NAMALWA (cell line): ENCODE measurements around the gene TACC3.

Experiments
- DNase-seq: peaks from one replicate; pipeline ENCODE4 v3.0.0-alpha.2; 2015; ENCODE audit warnings: low spot score

TACC3 gene

DNA sequence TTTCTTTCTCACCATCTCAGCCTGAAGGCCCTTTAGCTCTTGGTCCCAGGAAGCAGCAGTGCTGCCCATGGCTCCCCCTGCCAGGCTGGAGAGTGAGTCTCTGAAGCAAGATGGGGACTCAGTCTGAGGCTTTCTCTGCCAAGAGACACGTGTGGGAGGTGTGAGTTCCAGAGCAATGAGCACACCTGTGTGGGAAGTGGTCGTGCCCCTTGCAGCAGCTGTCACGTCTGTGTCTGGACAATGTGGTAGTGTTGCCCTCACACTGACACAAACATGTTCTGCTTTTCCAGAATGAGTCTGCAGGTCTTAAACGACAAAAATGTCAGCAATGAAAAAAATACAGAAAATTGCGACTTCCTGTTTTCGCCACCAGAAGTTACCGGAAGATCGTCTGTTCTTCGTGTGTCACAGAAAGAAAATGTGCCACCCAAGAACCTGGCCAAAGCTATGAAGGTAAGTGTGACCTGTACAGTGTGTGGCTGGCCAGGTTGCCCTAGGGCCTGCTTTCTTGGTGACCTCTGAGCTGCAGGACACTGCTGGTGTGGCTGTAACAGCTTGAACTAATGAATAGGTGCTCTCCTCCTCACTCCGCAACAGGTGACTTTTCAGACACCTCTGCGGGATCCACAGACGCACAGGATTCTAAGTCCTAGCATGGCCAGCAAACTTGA is 1.9 kb downstream of the TACC3 start:
- peak; percentile 92 for DNase-seq

DNA sequence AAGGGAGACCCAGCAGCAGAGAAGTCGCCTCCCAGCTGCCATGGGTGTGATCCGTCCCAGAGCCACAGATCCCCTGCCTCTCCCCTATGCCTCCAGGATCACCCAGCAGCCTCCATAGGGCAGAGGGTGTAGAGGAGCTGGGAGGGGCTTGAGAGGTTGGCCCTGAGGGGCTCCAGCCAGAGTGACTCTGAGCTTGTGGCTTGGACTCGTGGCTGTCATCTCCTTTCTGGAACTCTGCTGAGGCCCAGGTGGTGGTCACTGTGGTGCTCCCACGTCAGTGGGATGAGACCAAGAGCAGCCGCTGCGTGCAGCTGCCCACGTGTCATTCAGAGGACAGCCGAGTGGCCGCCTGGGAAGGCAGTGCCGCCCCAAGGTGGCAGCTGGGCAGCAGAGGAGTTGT is 4.2 kb downstream of the TACC3 start:
- no peak for DNase-seq

DNA sequence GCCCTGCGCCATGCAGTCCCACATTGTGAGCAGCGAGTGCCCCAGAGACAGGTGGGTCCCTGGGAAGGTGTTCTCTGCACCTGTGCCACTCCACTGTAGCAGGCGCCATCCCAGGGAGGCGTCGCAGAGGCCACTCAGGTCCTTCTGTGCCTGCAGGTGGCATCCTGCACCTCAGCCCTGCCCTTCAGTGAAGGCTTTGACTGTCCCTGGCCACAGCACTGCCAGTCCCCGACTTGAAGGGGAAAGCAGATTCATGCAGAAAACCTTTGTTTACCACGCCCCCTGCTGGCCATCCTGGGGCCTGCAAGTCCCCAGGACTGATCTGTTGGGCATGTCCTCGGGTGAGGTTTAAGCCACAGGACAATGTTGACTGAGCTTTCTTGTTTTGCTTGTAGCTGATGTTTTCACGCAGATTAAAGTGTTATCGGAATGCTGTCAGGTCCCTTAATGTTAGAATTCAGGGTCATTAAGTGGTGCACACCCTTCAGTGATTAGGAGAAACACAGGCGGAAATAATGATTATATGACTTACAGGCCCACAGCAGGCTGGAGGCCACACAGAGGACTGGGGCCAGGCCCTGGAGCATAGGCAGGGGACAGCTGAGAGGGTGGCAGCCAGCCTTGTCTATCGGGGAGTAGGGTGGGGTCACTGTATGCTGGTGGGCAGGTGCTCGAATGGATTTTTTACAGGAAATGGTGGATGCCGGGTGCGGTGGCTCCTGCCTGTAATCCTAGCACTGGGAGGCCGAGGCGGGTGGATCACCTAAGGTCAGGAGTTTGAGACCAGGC is 5.0 kb downstream of the TACC3 start:
- DNase-seq = peak; percentile 90

DNA sequence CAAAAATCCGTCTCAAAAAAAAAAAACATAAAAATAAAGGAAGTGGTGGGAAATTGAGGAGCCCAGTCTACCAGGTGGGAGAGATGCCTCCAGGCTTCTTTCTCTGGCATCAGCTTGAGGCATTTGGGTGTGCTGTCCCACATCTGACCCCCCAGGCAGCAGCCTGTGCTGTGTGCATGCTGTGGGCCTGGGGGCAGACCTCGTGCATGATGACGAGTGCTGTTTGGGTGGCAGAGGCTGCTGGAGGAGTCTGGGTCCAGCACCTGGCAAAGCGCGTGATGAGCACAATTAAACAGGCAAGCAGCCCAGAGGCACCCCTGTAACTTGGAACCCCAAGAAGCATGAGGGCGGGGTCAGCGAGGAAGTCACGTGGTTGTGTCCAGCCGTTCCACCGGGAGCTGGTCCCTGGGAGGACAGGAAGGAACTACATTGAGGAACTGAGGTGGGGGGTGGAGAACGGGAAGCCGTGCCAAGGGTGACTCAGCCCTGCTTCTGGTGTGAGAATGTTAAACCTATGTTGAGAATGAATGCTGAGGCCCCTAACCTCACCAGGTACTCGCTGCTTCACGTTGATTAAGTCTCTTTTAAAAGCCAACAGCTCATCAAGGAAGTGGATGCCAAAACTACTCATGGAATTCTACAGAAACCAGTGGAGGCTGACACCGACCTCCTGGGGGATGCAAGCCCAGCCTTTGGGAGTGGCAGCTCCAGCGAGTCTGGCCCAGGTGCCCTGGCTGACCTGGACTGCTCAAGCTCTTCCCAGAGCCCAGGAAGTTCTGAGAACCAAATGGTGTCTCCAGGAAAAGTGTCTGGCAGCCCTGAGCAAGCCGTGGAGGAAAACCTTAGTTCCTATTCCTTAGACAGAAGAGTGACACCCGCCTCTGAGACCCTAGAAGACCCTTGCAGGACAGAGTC is 6.1 kb downstream of the TACC3 start:
- DNase-seq = no peak

DNA sequence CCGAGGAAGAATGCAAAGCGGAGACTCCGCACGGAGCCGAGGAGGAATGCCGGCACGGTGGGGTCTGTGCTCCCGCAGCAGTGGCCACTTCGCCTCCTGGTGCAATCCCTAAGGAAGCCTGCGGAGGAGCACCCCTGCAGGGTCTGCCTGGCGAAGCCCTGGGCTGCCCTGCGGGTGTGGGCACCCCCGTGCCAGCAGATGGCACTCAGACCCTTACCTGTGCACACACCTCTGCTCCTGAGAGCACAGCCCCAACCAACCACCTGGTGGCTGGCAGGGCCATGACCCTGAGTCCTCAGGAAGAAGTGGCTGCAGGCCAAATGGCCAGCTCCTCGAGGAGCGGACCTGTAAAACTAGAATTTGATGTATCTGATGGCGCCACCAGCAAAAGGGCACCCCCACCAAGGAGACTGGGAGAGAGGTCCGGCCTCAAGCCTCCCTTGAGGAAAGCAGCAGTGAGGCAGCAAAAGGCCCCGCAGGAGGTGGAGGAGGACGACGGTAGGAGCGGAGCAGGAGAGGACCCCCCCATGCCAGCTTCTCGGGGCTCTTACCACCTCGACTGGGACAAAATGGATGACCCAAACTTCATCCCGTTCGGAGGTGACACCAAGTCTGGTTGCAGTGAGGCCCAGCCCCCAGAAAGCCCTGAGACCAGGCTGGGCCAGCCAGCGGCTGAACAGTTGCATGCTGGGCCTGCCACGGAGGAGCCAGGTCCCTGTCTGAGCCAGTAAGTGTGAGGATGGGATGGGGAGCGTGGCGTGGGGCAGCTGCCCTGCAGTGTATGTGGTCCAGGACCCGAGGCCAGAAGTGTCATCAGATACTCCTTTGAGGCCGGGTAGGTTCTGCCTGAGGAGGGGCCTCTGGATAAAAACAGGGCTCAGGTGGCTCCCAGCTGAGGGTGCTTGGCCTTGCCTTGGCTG is 7.0 kb downstream of the TACC3 start:
- no peak for DNase-seq

DNA sequence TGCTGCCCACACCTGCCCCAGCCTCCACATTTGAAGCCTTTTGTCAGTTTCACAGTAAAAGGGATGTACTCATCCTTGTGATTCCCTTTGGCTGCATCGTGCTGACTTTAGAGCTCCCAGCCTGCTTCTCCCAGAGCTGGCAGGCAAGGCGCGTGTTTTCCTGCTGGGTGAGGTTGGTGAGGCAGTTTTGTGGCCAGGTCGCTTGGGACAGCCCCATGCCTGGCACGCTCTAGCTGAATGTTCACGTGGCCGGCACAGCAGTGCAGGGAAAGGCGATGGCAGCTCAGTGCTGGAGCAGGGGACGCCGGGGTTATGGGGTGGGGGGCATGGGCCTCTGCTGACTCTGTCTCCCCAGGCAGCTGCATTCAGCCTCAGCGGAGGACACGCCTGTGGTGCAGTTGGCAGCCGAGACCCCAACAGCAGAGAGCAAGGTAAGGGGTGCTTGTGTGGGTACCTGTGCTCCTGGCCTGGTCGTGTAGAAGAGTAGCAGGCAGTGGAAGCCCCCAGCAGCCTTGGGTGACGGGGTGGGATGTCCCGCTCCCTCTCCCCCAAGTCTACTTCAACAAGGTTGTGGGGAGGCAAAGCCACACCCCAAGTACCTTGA is 9.3 kb downstream of the TACC3 start:
- no peak for DNase-seq

DNA sequence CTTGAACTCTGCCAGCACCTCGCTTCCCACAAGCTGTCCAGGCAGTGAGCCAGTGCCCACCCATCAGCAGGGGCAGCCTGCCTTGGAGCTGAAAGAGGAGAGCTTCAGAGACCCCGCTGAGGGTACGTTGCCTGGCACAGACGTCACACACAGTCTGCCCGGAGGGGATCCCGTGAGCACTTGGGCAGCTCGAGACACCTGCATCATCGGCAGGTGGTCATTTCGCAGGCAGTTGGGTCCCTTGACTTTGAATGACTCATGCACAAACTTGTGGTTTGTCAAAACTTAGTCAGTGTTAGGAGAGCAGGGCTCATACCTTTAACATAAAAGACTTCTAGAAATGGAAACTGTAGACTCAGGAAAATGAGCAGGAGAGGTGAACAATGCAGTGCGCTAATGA is 9.9 kb downstream of the TACC3 start:
- no peak for DNase-seq

DNA sequence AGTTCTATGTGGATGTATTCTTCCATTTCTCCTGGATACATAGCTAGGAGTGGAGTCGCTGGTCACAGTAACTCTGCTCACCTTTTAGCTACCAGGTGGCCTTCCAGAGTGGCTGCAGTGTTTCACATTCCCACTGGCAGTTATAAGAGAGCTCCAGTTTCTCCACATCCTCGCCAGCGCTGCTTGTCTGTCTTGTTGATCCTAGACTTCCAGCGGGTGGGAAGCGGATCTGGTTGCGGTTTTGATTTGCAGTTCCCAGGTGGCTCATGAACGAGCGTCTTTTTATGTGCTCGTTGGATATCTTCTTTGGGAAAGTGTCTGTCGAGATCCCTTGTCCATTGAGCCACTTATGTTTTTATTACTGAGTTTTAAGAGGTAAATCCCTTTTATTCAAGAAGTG is 11.6 kb downstream of the TACC3 start:
- no peak for DNase-seq

DNA sequence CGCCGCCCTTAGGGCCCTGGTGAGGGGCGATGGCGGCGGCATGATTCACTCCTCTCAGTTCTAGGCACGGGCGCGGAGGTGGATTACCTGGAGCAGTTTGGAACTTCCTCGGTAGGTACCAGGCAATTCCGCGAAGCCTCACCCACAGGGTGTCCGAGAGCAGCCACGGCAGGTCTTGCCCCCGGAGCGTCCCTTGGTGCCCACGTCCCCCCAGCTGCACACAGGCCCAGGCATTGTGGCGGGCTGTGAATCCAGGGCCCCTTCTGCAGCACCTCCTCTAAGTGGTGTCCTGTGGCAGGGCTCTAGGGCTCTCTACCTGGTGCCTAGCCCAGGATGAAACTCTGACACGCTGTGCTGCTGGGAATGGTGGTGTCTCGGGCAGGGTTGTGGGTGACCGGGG is 13.9 kb downstream of the TACC3 start:
- no peak for DNase-seq

DNA sequence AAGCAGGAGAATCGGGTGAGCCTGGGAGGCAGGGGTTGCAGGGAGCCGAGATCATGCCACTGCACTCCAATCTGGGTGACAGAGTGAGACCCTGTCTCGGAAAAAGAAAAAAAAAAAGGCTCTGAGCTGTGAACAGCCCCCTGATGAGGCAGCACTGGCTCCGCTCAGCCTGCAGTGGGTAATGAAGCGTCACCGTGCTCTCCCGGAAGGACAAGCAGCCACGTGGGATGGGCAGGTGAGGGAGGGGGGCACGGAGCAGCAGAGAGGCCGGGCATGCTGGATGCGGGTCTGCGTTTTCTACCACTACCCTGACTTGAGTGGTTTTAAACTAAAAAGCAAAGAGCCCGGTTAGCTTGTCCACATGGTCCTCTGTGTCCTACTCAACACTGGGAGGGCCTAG is 15.5 kb downstream of the TACC3 start:
- DNase-seq = no peak

DNA sequence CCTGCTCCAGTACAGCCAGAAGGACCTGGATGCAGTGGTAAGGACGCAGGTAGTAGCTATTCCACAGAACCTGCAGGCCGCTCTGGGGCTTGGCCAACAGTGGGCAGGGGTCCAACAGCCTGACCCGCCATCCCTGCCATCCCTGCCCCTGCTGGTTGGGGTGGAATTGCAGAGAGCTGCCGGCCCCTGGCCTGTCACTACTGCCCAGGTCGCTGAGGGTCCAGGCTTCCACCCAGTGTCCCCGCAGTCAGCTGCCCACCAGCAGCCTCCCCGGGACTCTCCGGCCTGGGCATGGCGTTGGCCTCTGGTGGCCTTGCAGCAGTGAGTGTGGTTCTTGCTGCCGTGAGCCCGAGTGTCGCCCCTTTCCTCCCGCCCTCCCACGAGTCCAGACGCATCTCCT is 16.3 kb downstream of the TACC3 start:
- no peak for DNase-seq

DNA sequence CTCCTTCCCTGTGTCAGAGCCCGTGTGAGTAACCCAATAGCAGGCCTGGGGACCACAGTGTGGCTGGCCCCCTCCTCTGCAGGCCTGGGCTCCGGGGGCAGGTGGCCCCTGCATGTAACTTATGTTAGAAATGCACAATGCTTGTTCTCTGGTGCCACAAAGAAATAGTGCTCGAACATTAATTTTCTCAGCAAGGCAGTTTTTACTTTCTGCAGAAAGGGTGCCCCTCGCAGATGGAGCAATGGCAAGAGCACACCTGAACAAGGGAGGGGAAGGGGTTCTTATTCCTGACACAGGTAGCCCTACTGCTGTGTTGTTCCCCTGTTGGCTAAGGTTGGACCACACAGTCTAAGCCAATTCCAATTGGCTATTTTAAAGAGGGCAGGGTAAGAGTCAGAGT is 17.1 kb downstream of the TACC3 start:
- no peak for DNase-seq

DNA sequence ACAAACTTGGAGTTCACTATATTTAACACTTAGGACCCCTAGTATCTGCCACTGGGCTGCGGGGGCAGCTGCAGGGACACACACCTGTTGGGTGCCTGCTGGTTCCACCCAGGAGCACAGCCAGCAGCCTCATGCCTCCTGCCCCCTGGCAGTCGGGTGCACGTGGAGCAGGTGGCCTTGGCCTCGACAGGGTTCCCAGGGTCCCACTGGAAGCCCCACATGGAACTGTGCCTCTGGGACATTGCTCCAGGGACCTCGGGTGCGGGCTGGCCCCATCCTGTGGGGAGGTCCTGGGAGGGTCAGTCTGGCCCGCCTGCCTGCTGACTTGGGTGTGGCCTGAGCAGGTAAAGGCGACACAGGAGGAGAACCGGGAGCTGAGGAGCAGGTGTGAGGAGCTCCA is 18.0 kb downstream of the TACC3 start:
- DNase-seq = no peak

DNA sequence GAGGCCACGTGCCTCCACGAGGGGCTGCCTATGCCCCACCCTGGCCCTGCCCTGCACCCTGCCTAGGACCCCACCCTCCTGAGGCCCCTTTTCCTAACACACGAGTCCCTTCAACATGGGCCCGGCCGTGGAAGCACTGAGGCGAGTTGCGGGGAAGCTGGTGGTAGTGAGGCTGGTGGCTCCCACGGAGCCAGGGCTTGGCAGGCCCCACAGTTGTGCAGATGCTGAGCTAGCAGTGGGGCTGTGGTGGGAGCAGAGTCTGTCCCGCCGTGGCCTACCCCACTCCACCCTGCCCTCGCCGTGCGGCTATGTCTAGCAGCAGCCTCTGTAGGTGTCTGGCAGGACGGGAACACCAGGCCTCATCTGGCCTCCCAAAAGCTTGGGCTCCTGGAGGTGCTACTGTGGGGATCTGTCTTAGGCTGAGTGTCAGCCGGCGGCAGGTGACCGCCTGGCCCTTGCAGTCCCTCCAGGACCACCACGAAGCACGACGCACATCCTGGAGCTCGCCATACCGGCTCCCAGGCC is 18.8 kb downstream of the TACC3 start:
- no peak for DNase-seq

DNA sequence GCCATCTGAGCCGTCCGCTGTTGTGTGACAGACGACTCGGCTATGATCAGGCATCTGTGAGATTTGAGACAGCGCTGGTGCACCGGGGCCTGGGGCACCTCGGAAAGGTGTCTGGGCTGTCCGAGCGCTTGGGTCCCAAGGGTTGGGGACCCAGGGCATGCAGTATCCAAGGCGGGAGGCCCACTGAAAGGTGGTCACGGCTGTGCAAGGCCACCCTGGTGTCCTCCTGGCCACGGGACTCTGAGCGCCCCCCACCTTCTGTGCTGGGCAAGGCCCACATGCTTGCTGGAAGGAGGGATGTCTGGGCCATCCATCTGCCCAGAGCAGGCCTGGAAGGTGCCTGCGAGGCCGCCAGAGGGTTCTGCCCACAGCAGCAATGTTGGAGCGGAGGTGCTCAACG is 19.9 kb downstream of the TACC3 start:
- DNase-seq = no peak

DNA sequence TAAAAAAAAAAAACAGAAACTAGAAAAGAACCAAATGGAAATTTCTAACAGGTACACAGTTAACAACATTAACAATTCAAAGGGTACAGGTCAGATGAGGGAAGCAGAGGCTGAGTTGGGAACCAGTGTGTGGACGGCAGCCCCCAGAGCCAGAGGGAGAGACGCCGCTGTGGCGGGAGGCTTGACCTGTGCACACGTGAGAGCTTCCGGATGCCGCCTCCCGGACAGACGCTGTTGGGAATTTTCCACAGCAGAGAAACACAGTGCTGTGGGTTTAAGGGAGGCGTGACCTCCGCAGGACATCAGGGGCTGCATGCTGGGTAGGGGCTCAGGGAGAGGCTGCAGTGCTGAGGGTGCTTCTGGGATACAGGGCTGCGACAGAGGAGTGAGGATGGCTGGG is 22.2 kb downstream of the TACC3 start:
- no peak for DNase-seq

DNA sequence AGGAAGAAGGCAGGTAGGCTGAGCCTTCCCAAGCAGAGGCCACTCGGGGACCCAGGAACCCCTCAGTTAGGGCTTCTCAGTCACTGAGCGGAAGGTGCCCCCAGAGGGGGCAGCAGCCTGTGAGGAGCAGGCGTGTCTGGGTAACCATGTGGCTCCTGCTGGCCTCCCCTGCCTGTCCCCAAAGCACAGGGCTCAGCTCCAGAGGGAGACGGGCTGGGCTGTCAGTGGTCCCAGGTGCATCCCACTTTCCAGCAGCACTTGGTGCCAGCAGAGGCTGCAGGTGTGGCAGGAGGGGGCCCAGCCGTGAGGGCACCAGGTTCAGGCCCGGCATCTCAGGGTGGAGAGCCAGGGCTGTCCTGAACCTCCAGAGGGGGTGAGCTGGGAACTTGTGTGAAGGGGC is 22.7 kb downstream of the TACC3 start:
- DNase-seq = no peak

DNA sequence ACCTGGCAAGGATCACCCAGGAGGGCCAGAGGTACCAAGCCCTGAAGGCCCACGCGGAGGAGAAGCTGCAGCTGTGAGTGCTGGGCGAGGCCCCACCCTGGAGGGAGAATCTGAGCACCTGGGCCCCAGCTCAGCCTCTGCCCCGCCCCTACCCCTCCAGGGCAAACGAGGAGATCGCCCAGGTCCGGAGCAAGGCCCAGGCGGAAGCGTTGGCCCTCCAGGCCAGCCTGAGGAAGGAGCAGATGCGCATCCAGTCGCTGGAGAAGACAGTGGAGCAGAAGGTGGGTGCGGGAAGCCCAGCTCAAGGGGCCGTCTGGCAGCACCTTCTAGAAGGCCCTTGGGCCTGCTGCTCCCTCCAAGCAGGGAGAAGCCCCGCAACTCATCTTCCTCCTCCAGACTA is 23.2 kb downstream of the TACC3 start:
- DNase-seq = no peak

DNA sequence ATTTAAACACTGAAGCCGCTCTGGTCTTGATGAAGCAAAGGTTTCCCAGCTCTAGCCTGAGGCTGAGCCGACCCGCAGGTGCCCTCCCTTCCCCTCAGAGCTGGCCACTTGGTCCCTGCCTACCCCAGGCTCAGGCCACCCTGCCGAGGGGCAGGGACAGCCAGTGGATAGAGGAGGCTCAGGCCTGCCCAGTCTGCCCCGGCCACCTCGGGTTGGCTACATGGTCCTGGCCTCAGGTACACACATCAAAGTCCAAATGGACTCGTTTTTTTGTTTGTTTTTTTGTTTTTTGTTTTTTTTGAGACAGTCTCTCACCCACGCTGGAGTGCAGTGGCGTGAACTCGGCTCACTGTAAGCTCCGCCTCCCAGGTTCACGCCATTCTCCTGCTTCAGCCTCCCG is 23.8 kb downstream of the TACC3 start:
- DNase-seq = no peak

DNA sequence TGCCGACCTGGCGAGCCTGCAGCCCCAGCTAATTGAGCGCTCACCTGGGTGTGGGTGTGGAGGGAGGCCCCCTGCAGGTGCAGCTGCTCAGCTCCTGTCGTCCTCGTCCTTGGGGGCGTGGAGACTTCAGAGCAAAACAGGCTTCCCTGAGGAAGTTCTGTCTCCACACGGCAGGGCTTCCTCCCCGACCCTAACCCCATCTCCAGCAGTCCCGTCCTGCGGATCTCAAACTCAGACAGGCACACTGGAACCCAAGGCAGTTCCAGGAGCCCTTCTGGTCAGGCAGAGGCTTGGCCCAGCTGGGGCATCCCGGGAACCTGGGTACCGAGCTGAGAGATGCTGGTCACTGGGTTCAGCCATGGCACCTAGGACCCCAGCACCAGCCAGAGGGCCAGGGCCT is 24.4 kb downstream of the TACC3 start:
- DNase-seq = no peak

DNA sequence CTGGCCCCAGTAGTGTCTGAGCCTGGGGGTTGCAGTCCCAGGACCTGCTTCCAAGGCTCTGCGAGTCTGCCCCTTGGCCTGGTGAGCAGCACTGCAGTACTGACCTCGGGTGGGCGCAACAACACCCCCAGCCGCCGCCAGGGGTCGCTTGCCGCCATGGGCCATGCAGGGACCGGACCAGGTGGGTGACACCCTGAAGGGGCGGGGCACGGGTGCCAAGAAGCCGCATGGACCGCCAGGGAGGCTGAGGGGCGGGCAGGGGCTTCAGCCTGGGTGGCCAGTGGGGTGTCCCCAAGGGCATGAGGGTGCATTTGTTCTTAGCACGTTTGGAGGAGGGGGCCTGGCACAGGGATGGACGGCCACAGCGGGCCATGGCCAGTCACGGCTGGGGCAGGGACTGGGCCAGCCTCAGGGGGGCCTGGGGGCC is 25.0 kb downstream of the TACC3 start:
- peak; percentile 93 for DNase-seq
